SK-N-SH treated with all-trans-retinoic acid at 6 μM for 48 hours (cell line): ENCODE data around the gene PORCN.
"Not testable (repeated sequence)": the region's sequence is repeated elsewhere in the genome, so short reads cannot be mapped to it uniquely, and the experiment has no call there.

Source experiments
- ATAC-seq: fragments of 200-7000 bp; cut with Tn5 transposase; 3 replicates; pipeline ENCODE4 v1.9.1; 2020; ENCODE audit warnings: mild to moderate bottlenecking, moderate library complexity
- ARNTL ChIP-seq: fragments of 450-650 bp; formaldehyde crosslinking; IDR thresholded peaks from 2 replicates; pipeline ENCODE4 v1.5.0; 2020; ENCODE audit warnings: low read depth, mild to moderate bottlenecking, moderate library complexity, borderline replicate concordance
- BACH2 ChIP-seq: fragments of 250-450 bp; sonication (Bioruptor Pico); IDR thresholded peaks from 2 replicates; pipeline ENCODE4 v1.9.0; 2021; ENCODE audit warnings: mild to moderate bottlenecking, borderline replicate concordance
- CSDC2 ChIP-seq: fragments of 250-450 bp; sonication (Bioruptor Pico); IDR thresholded peaks from 2 replicates; pipeline ENCODE4 v1.5.0; 2020; ENCODE audit warnings: mild to moderate bottlenecking, moderate library complexity
- CSRNP3 ChIP-seq: fragments of 250-450 bp; sonication (Bioruptor Pico); IDR thresholded peaks from 2 replicates; pipeline ENCODE4 v1.5.1; 2021; ENCODE audit warnings: mild to moderate bottlenecking, moderate library complexity
- GLIS3 ChIP-seq: fragments of 250-450 bp; sonication (Bioruptor Pico); IDR thresholded peaks from 2 replicates; pipeline ENCODE4 v1.5.0; 2020; ENCODE audit warnings: mild to moderate bottlenecking, moderate library complexity
- ISL1 ChIP-seq: fragments of 250-450 bp; sonication (Bioruptor Pico); IDR thresholded peaks from 2 replicates; pipeline ENCODE4 v2.1.2; 2022; ENCODE audit warnings: mild to moderate bottlenecking, moderate library complexity
- OSR1 ChIP-seq: fragments of 250-450 bp; sonication (Bioruptor Pico); IDR thresholded peaks from 2 replicates; pipeline ENCODE4 v1.8.0; 2022; ENCODE audit warnings: moderate library complexity, mild to moderate bottlenecking, inconsistent platforms
- PPARA ChIP-seq: fragments of 250-450 bp; sonication (Bioruptor Pico); IDR thresholded peaks from 2 replicates; pipeline ENCODE4 v1.5.0; 2020; ENCODE audit warnings: mild to moderate bottlenecking, borderline replicate concordance
- RARB ChIP-seq: fragments of 250-450 bp; sonication (Bioruptor Pico); IDR thresholded peaks from 2 replicates; pipeline ENCODE4 v1.8.0; 2021; ENCODE audit warnings: mild to moderate bottlenecking, moderate library complexity
- SNAI2 ChIP-seq: fragments of 250-450 bp; sonication (Bioruptor Pico); IDR thresholded peaks from 2 replicates; pipeline ENCODE4 v1.5.0; 2020; ENCODE audit warnings: mild to moderate bottlenecking, moderate library complexity
- TCF4 ChIP-seq: fragments of 250-450 bp; sonication (Bioruptor Pico); IDR thresholded peaks from 2 replicates; pipeline ENCODE4 v1.8.0; 2021; ENCODE audit warnings: mild to moderate bottlenecking, moderate library complexity, borderline replicate concordance
- TOX ChIP-seq: fragments of 250-450 bp; sonication (Bioruptor Pico); IDR thresholded peaks from 2 replicates; pipeline ENCODE4 v1.8.0; 2021; ENCODE audit warnings: mild to moderate bottlenecking, moderate library complexity, borderline replicate concordance
- TSHZ2 ChIP-seq: fragments of 250-450 bp; sonication (Bioruptor Pico); IDR thresholded peaks from 2 replicates; pipeline ENCODE4 v1.5.0; 2020; ENCODE audit warnings: mild to moderate bottlenecking, moderate library complexity
- ZC3H10 ChIP-seq: fragments of 250-450 bp; sonication (Bioruptor Pico); IDR thresholded peaks from 2 replicates; pipeline ENCODE4 v1.5.1; 2021; ENCODE audit warnings: mild to moderate bottlenecking, moderate library complexity
- ZFP3 ChIP-seq: fragments of 250-450 bp; sonication (Bioruptor Pico); IDR thresholded peaks from 2 replicates; pipeline ENCODE4 v1.5.0; 2020; ENCODE audit warnings: mild to moderate bottlenecking, moderate library complexity
- ZFP30 ChIP-seq: fragments of 450-650 bp; formaldehyde crosslinking; IDR thresholded peaks from 2 replicates; pipeline ENCODE4 v1.5.0; 2022; ENCODE audit warnings: mild to moderate bottlenecking, moderate library complexity
- ZNF565 ChIP-seq: fragments of 450-650 bp; formaldehyde crosslinking; conservative IDR thresholded peaks from 2 replicates; pipeline ENCODE4 v1.5.0; 2020; ENCODE audit warnings: low read depth, mild to moderate bottlenecking, moderate library complexity
- ZNF70 ChIP-seq: fragments of 450-650 bp; formaldehyde crosslinking; IDR thresholded peaks from 2 replicates; pipeline ENCODE4 v1.5.0; 2020; ENCODE audit warnings: mild to moderate bottlenecking, moderate library complexity
- ZNF8 ChIP-seq: fragments of 450-650 bp; formaldehyde crosslinking; IDR thresholded peaks from 2 replicates; pipeline ENCODE4 v1.5.0; 2020; ENCODE audit warnings: mild to moderate bottlenecking, moderate library complexity
- TF ChIP-seq, protein P1 (sequence below): fragments of 250-450 bp; sonication (Bioruptor Pico); IDR thresholded peaks from 2 replicates; pipeline ENCODE4 v1.8.0; 2021; ENCODE audit warnings: low read depth, mild to moderate bottlenecking, moderate library complexity, borderline replicate concordance
- TF ChIP-seq, protein P2 (sequence below): fragments of 250-450 bp; sonication (Bioruptor Pico); IDR thresholded peaks from 2 replicates; pipeline ENCODE4 v1.8.0; 2020; ENCODE audit warnings: mild to moderate bottlenecking, moderate library complexity, borderline replicate concordance

Gene PORCN

DNA sequence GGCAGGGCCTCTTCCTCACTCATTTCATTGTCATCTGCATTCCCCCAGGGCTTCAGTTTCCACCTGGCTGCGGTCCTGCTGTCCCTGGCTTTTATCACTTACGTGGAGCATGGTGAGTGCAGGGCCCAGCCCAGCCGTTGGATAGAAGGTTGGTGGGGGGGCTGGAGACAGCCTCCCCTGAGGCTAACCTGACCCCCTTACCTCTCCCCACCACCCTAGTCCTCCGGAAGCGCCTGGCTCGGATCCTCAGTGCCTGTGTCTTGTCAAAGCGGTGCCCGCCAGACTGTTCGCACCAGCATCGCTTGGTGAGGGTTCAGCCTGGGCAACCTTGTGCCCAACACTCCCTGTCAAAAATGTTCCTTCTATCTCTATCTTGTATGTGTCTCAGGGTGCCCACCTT is 7.0 kb downstream of the PORCN start:
- no peak for TF ChIP-seq ZC3H10 (CRISPR knock-in tag)
- no peak for TF ChIP-seq PPARA (CRISPR knock-in tag)
- no peak for TF ChIP-seq GLIS3 (CRISPR knock-in tag)
- TF ChIP-seq ZFP30 (CRISPR knock-in tag), result no peak
- TF ChIP-seq RARB (CRISPR knock-in tag), result no peak
- TF ChIP-seq SNAI2, result no peak
- no peak for TF ChIP-seq OSR1 (CRISPR knock-in tag)
- no peak for TF ChIP-seq ISL1 (CRISPR knock-in tag)
- TF ChIP-seq, protein P1, sequence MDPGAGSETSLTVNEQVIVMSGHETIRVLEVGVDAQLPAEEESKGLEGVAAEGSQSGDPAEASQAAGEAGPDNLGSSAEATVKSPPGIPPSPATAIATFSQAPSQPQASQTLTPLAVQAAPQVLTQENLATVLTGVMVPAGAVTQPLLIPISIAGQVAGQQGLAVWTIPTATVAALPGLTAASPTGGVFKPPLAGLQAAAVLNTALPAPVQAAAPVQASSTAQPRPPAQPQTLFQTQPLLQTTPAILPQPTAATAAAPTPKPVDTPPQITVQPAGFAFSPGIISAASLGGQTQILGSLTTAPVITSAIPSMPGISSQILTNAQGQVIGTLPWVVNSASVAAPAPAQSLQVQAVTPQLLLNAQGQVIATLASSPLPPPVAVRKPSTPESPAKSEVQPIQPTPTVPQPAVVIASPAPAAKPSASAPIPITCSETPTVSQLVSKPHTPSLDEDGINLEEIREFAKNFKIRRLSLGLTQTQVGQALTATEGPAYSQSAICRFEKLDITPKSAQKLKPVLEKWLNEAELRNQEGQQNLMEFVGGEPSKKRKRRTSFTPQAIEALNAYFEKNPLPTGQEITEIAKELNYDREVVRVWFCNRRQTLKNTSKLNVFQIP, result no peak
- no peak for TF ChIP-seq ZNF70 (CRISPR knock-in tag)
- TF ChIP-seq ZNF565 (CRISPR knock-in tag), result no peak
- TF ChIP-seq BACH2, result no peak
- TF ChIP-seq CSRNP3, result no peak
- TF ChIP-seq, protein P2, sequence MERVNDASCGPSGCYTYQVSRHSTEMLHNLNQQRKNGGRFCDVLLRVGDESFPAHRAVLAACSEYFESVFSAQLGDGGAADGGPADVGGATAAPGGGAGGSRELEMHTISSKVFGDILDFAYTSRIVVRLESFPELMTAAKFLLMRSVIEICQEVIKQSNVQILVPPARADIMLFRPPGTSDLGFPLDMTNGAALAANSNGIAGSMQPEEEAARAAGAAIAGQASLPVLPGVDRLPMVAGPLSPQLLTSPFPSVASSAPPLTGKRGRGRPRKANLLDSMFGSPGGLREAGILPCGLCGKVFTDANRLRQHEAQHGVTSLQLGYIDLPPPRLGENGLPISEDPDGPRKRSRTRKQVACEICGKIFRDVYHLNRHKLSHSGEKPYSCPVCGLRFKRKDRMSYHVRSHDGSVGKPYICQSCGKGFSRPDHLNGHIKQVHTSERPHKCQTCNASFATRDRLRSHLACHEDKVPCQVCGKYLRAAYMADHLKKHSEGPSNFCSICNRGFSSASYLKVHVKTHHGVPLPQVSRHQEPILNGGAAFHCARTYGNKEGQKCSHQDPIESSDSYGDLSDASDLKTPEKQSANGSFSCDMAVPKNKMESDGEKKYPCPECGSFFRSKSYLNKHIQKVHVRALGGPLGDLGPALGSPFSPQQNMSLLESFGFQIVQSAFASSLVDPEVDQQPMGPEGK (CRISPR knock-in tag), result no peak
- TF ChIP-seq TCF4, result no peak
- TF ChIP-seq CSDC2 (CRISPR knock-in tag), result no peak
- no peak for TF ChIP-seq ARNTL (CRISPR knock-in tag)
- no peak for TF ChIP-seq ZFP3 (CRISPR knock-in tag)
- ATAC-seq, result no peak

DNA sequence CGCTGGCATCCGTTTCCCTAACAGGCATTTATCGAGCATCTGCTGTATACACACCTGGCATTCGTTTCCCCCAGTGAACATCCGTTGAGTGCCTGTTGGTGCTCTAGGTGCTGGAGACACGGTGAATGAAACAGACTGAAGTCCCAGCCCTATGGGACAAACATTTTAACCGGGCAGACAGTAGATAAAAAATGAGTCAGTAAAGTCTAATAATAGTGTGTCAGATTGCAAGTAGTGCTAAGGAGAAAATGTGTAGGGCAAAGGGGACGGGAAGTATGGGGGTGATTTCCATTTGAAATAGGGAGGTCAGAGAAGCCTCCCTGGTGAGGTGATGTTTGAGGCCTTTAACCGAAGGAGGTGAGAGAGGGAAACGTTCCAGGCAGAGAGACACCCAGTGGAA is 7.5 kb downstream of the PORCN start:
- TF ChIP-seq CSDC2 (CRISPR knock-in tag) (no peak), TSHZ2 (no peak), ARNTL (CRISPR knock-in tag) (no peak), SNAI2 (no peak), ZNF70 (CRISPR knock-in tag) (no peak)
- TF ChIP-seq, protein P1, result no peak
- TF ChIP-seq, protein P2 (CRISPR knock-in tag), result no peak
- no peak for ATAC-seq

DNA sequence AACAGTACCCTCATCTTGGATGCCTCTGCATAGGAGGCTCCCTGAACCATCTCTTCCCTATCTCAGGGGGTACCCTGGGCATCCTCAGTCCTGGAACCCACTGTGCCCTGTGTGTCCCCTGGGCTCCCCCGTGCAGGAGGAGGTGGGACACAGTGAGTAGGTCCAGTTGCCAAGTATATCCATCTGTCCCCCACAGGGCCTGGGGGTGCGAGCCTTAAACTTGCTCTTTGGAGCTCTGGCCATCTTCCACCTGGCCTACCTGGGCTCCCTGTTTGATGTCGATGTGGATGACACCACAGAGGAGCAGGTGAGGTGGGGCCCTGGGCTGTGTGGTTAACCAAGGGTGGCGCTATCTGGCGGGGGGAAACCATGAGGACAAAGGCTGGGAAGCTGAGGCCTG is 8.2 kb downstream of the PORCN start:
- ATAC-seq, result no peak
- TF ChIP-seq TOX (CRISPR knock-in tag) (no peak), ARNTL (CRISPR knock-in tag) (no peak), TCF4 (no peak), ISL1 (CRISPR knock-in tag) (no peak), TSHZ2 (no peak), PPARA (CRISPR knock-in tag) (no peak), ZNF8 (CRISPR knock-in tag) (no peak), ZNF70 (CRISPR knock-in tag) (no peak), SNAI2 (no peak), ZFP30 (CRISPR knock-in tag) (no peak)

GRCh38 chrX:48519481-48519880 is 10.7 kb downstream of the PORCN start:
- not testable (repeated sequence) for ATAC-seq
